Measurements from ENCODE around the gene LRRTM4. TPM values are rescaled to one million over a fixed set of nuclear protein-coding genes. Genes with fewer than 3 reads are reported as not detected.
"Not testable (repeated sequence)": the region's sequence is repeated elsewhere in the genome, so short reads cannot be mapped to it uniquely, and the experiment has no call there.

LRRTM4 gene
- total RNA-seq, 3 donors from 2014 or later (not counting 1 experiment from before 2014, with no cell fraction given): not detected

- no peak overlapping the region for H3K4me3 Mint-ChIP-seq
These were observed 801.0 kb downstream of the LRRTM4 start for GRCh38 chr2:76721226-76721625.

GRCh38 chr2:76713312-76713711 is 808.9 kb downstream of the LRRTM4 start:
- H3K4me1 ChIP-seq (ENCODE audit: control insufficient read depth, insufficient read depth, low read length): no peaks in the 10 kb centered on the region
- Mint-ChIP-seq H3K27me3 (ENCODE audit: low read depth in 2 of 2) (no peaks in the 10 kb centered on the region), H3K4me3 (no peak overlapping the region), H3K4me1 (no peaks in the 10 kb centered on the region), H3K9me3 (peaks cover 10 to 13% of the 10 kb centered on the region in 2 donors), H3K27ac (no peak overlapping the region), H3K36me3 (peaks cover 4% of the 10 kb centered on the region)
- no peak for DNase-seq
- H3K9me3 ChIP-seq (ENCODE audit: control insufficient read depth, insufficient read depth, low read length): no peaks in the 10 kb centered on the region
- no CpG with 5 or more reads among the region's 3 CpGs for WGBS (ENCODE audit: insufficient coverage)
- intact Hi-C loops (cut with micrococcal nuclease): no loop called here
- no peaks in the 10 kb centered on the region for H3K36me3 ChIP-seq (ENCODE audit: control insufficient read depth, insufficient read depth, low read length)
- H3K27me3 ChIP-seq (ENCODE audit: control insufficient read depth, insufficient read depth, low read length): no peaks in the 10 kb centered on the region
- ATAC-seq: no peak
- no peak for TF ChIP-seq CTCF (IDR thresholded peaks at IDR 0.05)
- no peak overlapping the region for H3K4me3 ChIP-seq (ENCODE audit: low read length)
- H3K27ac ChIP-seq (ENCODE audit: low read length): no peak overlapping the region

More at GRCh38 chr2:76721226-76721625, 801.0 kb downstream of the LRRTM4 start:
- Mint-ChIP-seq H3K4me1 (no peaks in the 10 kb centered on the region), H3K27ac (no peak overlapping the region), H3K36me3 (no peaks in the 10 kb centered on the region), H3K27me3 (ENCODE audit: low read depth in 2 of 2) (no peaks in the 10 kb centered on the region), H3K9me3 (peaks cover 4 to 9% of the 10 kb centered on the region in 2 donors)
- intact Hi-C loops (cut with micrococcal nuclease): no loop called here
- Histone ChIP-seq H3K36me3 (ENCODE audit: control insufficient read depth, insufficient read depth, low read length) (no peaks in the 10 kb centered on the region), H3K27me3 (ENCODE audit: control insufficient read depth, insufficient read depth, low read length) (no peaks in the 10 kb centered on the region), H3K4me1 (ENCODE audit: control insufficient read depth, insufficient read depth, low read length) (no peaks in the 10 kb centered on the region), H3K27ac (ENCODE audit: low read length) (no peak overlapping the region), H3K9me3 (ENCODE audit: control insufficient read depth, insufficient read depth, low read length) (no peaks in the 10 kb centered on the region), H3K4me3 (ENCODE audit: low read length) (no peak overlapping the region)
- no peak for TF ChIP-seq CTCF (IDR thresholded peaks at IDR 0.05)
- ATAC-seq (no peak), DNase-seq (no peak)
- 100% methylated on average over 2 of the region's 3 CpGs for WGBS (ENCODE audit: insufficient coverage)

GRCh38 chr2:76711490-76711889 is 810.7 kb downstream of the LRRTM4 start:
- H3K4me3 ChIP-seq (ENCODE audit: low read length): no peak overlapping the region
- H3K4me1 ChIP-seq (ENCODE audit: control insufficient read depth, insufficient read depth, low read length): no peaks in the 10 kb centered on the region
- Mint-ChIP-seq H3K27ac (no peak overlapping the region), H3K9me3 (peaks cover 13 to 18% of the 10 kb centered on the region in 2 donors), H3K4me3 (no peak overlapping the region), H3K27me3 (ENCODE audit: low read depth in 2 of 2) (no peaks in the 10 kb centered on the region), H3K36me3 (peaks cover 7% of the 10 kb centered on the region), H3K4me1 (no peaks in the 10 kb centered on the region)
- no peaks in the 10 kb centered on the region for H3K36me3 ChIP-seq (ENCODE audit: control insufficient read depth, insufficient read depth, low read length)
- DNase-seq (no peak), ATAC-seq (no peak)
- WGBS (ENCODE audit: insufficient coverage): 42% methylated on average over 2 of the region's 2 CpGs
- TF ChIP-seq CTCF (IDR thresholded peaks at IDR 0.05): no peak
- H3K27ac ChIP-seq (ENCODE audit: low read length): no peak overlapping the region
- no peaks in the 10 kb centered on the region for H3K27me3 ChIP-seq (ENCODE audit: control insufficient read depth, insufficient read depth, low read length)
- no peaks in the 10 kb centered on the region for H3K9me3 ChIP-seq (ENCODE audit: control insufficient read depth, insufficient read depth, low read length)
- intact Hi-C loops (cut with micrococcal nuclease): no loop called here

- H3K27ac ChIP-seq (ENCODE audit: low read length): no peak overlapping the region
These were observed 821.3 kb downstream of the LRRTM4 start for GRCh38 chr2:76700894-76701293.

GRCh38 chr2:76697998-76698713 is 824.0 kb downstream of the LRRTM4 start:
- peaks cover 10 to 19% of the 10 kb centered on the region in 2 donors for H3K9me3 Mint-ChIP-seq
- H3K27ac ChIP-seq (ENCODE audit: low read length); ATAC-seq; H3K4me1 ChIP-seq (ENCODE audit: control insufficient read depth, insufficient read depth, low read length); H3K9me3 ChIP-seq (ENCODE audit: control insufficient read depth, insufficient read depth, low read length); H3K36me3 ChIP-seq (ENCODE audit: control insufficient read depth, insufficient read depth, low read length); H3K27ac Mint-ChIP-seq; H3K4me3 ChIP-seq (ENCODE audit: low read length); intact Hi-C loops (cut with micrococcal nuclease); DNase-seq; H3K36me3 Mint-ChIP-seq; H3K27me3 Mint-ChIP-seq (ENCODE audit: low read depth in 2 of 2); H3K4me3 Mint-ChIP-seq; H3K27me3 ChIP-seq (ENCODE audit: control insufficient read depth, insufficient read depth, low read length); H3K4me1 Mint-ChIP-seq: not testable (repeated sequence)
- 94% methylated on average over 33 of the region's 33 CpGs for WGBS (ENCODE audit: insufficient coverage)

More at GRCh38 chr2:76700894-76701293, 821.3 kb downstream of the LRRTM4 start:
- no peaks in the 10 kb centered on the region for H3K9me3 ChIP-seq (ENCODE audit: control insufficient read depth, insufficient read depth, low read length)
- H3K27me3 Mint-ChIP-seq (ENCODE audit: low read depth in 2 of 2): no peaks in the 10 kb centered on the region
- H3K27ac Mint-ChIP-seq: no peak overlapping the region
- no peaks in the 10 kb centered on the region for H3K36me3 ChIP-seq (ENCODE audit: control insufficient read depth, insufficient read depth, low read length)
- no peak for TF ChIP-seq CTCF (IDR thresholded peaks at IDR 0.05)
- ATAC-seq: no peak
- H3K9me3 Mint-ChIP-seq: peaks cover 7 to 12% of the 10 kb centered on the region in 2 donors
- 89% methylated on average over 5 of the region's 6 CpGs for WGBS (ENCODE audit: insufficient coverage)
- H3K4me3 ChIP-seq (ENCODE audit: low read length): no peak overlapping the region
- H3K4me1 ChIP-seq (ENCODE audit: control insufficient read depth, insufficient read depth, low read length): no peaks in the 10 kb centered on the region
- no peaks in the 10 kb centered on the region for H3K27me3 ChIP-seq (ENCODE audit: control insufficient read depth, insufficient read depth, low read length)
- no peak for DNase-seq
- intact Hi-C loops (cut with micrococcal nuclease): no loop called here
- peaks cover 10% of the 10 kb centered on the region for H3K36me3 Mint-ChIP-seq
- H3K4me3 Mint-ChIP-seq: no peak overlapping the region
- H3K4me1 Mint-ChIP-seq: no peaks in the 10 kb centered on the region

Measured in natural killer cell (primary cell).